ENCODE results near the gene CCDC59. TPM values are rescaled to one million over a fixed set of nuclear protein-coding genes. Genes with fewer than 3 reads are reported as not detected.

The CCDC59 gene
- total RNA-seq, 2 donors from 2014 or later = 26.6 to 29.9 TPM

DNA sequence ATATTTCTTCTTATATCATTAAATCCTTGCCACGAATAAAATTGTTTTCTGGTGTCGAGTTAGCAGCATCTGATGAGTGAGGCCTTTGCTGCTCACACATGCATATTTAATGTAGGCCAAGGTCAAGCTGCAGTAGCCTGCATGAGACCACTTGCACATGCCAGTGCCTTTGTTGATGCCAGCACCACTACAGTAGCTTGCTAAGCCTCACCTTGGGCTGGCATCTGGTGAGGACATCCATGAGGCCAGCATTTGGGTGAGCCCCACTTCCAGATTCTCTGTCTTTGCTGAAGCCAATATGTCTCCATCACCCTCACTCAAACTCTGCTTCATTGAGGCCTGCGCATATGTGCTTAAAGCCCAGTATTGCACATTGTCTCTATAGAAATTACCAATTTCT lies 8.0 kb downstream of the CCDC59 start:
- Histone ChIP-seq H3K27ac (no peak overlapping the region), H3K4me3 (no peak overlapping the region), H3K36me3 (no peaks in the 10 kb centered on the region), H3K27me3 (no peaks in the 10 kb centered on the region), H3K4me1 (no peaks in the 10 kb centered on the region), H3K9ac (ENCODE audit: low read depth in 2 of 2, low read length in 2 of 2) (no peak overlapping the region), H3K9me3 (no peaks in the 10 kb centered on the region)
- TF ChIP-seq, protein P1, sequence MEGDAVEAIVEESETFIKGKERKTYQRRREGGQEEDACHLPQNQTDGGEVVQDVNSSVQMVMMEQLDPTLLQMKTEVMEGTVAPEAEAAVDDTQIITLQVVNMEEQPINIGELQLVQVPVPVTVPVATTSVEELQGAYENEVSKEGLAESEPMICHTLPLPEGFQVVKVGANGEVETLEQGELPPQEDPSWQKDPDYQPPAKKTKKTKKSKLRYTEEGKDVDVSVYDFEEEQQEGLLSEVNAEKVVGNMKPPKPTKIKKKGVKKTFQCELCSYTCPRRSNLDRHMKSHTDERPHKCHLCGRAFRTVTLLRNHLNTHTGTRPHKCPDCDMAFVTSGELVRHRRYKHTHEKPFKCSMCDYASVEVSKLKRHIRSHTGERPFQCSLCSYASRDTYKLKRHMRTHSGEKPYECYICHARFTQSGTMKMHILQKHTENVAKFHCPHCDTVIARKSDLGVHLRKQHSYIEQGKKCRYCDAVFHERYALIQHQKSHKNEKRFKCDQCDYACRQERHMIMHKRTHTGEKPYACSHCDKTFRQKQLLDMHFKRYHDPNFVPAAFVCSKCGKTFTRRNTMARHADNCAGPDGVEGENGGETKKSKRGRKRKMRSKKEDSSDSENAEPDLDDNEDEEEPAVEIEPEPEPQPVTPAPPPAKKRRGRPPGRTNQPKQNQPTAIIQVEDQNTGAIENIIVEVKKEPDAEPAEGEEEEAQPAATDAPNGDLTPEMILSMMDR (IDR thresholded peaks at IDR 0.05) = no peak
- intact Hi-C loops (cut with DNase I) = loop anchor here (10.0 kb wide), 1 partner anchor 705 kb away; no protein-coding TSS in a partner anchor
- DNase-seq = no peak

DNA sequence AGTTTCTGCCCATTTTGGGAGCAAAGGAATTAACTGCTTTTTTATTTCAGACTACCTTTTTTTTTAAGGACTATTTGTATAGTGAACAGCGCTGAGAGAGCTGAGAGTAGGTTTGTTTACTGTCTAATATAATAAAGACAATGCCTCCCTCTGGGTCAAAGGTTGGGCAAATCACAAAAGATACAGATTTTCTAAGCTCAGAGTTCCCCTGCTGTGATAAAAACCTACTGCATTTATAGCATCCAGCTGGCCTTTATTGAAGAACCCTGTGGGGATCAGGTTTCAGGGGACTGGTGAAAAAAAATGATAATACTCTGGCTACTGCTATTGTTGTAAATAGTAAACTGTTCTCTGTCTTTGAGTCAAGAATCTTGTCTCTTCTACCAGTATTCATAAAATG lies 28.7 kb downstream of the CCDC59 start:
- Histone ChIP-seq H3K9me3 (no peaks in the 10 kb centered on the region), H3K27ac (no peak overlapping the region), H3K27me3 (no peaks in the 10 kb centered on the region), H3K9ac (ENCODE audit: low read depth in 2 of 2, low read length in 2 of 2) (no peak overlapping the region), H3K36me3 (no peaks in the 10 kb centered on the region), H3K4me3 (no peak overlapping the region), H3K4me1 (no peaks in the 10 kb centered on the region)
- TF ChIP-seq, protein P1 (IDR thresholded peaks at IDR 0.05) = no peak
- intact Hi-C loops (cut with DNase I) = no loop called here
- no peak for DNase-seq

DNA sequence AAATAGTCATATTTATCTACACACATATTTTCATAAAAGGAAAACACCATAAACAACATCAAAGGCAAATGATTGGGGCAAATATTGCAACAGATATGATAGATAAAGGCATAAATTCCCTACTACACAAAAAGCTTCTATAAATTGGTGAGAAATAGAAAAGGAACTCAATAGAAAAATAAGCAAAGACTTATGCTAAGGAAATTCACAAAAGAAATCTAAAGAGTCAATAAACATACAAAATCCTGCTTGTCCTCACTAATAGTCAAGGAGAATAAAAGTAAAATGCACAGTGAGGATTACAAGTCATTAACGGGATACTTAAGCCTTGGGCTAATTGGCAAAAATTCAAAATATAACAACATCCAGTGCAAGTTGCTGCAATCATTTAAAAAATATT lies 30.3 kb downstream of the CCDC59 start:
- Histone ChIP-seq H3K36me3 (no peaks in the 10 kb centered on the region), H3K27ac (no peak overlapping the region), H3K4me1 (no peaks in the 10 kb centered on the region), H3K27me3 (no peaks in the 10 kb centered on the region), H3K4me3 (no peak overlapping the region), H3K9ac (ENCODE audit: low read depth in 2 of 2, low read length in 2 of 2) (no peak overlapping the region), H3K9me3 (no peaks in the 10 kb centered on the region)
- intact Hi-C loops (cut with DNase I) = no loop called here
- no peak for DNase-seq
- TF ChIP-seq, protein P1 (IDR thresholded peaks at IDR 0.05) = no peak

DNA sequence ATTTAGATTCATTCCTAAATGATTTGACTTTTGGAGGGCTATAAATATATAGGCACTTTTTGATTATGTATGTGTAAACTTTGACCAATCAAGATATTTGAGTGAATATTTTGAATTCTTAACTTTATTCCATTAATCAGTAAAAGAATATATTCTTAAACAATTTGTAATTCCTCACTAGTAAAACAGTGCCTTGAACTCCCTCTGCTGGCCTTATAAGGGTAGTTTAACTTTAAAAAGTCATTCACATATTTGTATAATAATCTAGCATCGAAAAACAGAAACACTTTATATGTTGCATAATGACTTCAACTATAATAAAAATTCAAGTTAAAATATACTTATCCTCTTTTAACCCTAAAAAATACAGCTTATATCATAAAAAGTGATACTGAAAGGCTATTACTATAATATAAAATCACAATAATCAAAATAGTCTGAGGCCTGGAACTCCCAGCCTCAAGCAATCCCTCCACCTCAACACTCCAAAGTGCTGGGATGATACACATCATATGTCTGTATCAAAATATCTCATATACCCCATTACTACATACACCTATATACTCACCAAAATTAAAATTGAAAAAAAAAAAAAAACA lies 31.2 kb downstream of the CCDC59 start:
- intact Hi-C loops (cut with DNase I) = no loop called here
- no peaks in the 10 kb centered on the region for H3K9me3 ChIP-seq
- no peak overlapping the region for H3K4me3 ChIP-seq
- H3K27ac ChIP-seq = no peak overlapping the region
- no peaks in the 10 kb centered on the region for H3K4me1 ChIP-seq
- no peak overlapping the region for H3K9ac ChIP-seq (ENCODE audit: low read depth in 2 of 2, low read length in 2 of 2)
- no peaks in the 10 kb centered on the region for H3K36me3 ChIP-seq
- DNase-seq = no peak
- H3K27me3 ChIP-seq = no peaks in the 10 kb centered on the region
- TF ChIP-seq, protein P1 (IDR thresholded peaks at IDR 0.05) = peak; percentile 45

DNA sequence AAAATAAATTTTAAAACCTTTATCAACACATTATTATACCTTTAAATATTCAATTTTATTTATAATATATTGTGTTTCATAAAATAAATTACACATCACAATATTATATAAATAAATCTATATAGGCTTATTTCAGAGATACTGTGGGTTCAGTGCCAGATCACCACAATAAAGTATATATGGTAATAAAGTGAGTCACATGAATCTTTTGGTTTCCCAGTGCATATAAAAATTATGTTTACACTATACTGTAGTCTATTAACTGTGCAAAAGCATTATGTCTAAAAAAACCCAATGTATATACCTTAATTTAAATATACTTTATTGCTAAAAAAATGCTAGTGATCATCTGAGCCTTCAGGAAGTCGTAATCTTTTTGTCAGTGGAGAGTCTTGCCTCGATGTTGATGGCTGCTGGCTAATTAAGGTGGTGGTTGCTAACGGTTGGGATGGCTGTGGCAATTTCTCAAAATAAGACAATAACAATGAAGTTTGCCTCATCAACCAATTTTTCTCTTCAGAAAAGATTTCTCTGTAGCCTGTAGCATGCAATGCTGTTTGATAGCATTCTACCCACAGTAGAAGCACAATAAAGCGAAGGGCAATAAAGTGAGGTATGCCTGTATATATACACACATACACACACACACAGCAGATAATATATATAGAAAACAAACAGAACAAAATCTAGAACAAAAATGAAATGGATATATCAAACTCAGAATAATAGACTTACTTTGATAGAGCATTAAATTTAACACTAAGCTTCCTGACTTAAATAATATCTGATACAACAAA lies 32.4 kb downstream of the CCDC59 start:
- H3K9ac ChIP-seq (ENCODE audit: low read depth in 2 of 2, low read length in 2 of 2) = no peak overlapping the region
- H3K4me1 ChIP-seq = no peaks in the 10 kb centered on the region
- H3K27me3 ChIP-seq = no peaks in the 10 kb centered on the region
- no peak for DNase-seq
- TF ChIP-seq, protein P1 (IDR thresholded peaks at IDR 0.05) = no peak
- H3K36me3 ChIP-seq = no peaks in the 10 kb centered on the region
- H3K27ac ChIP-seq = no peak overlapping the region
- no peaks in the 10 kb centered on the region for H3K9me3 ChIP-seq
- no peak overlapping the region for H3K4me3 ChIP-seq
- intact Hi-C loops (cut with DNase I) = no loop called here

Measured in colonic mucosa (tissue), 4 donors.